NCI-H128 (cell line): ENCODE results near the gene ELAVL3.
"Not testable (repeated sequence)": the region's sequence is repeated elsewhere in the genome, so short reads cannot be mapped to it uniquely, and the experiment has no call there.

Source experiments
- DNase-seq: peaks from one replicate; lab custom pipeline; 2025; ENCODE audit not compliant: unreplicated experiment; lab: John Stamatoyannopoulos, UW

The ELAVL3 gene

DNA sequence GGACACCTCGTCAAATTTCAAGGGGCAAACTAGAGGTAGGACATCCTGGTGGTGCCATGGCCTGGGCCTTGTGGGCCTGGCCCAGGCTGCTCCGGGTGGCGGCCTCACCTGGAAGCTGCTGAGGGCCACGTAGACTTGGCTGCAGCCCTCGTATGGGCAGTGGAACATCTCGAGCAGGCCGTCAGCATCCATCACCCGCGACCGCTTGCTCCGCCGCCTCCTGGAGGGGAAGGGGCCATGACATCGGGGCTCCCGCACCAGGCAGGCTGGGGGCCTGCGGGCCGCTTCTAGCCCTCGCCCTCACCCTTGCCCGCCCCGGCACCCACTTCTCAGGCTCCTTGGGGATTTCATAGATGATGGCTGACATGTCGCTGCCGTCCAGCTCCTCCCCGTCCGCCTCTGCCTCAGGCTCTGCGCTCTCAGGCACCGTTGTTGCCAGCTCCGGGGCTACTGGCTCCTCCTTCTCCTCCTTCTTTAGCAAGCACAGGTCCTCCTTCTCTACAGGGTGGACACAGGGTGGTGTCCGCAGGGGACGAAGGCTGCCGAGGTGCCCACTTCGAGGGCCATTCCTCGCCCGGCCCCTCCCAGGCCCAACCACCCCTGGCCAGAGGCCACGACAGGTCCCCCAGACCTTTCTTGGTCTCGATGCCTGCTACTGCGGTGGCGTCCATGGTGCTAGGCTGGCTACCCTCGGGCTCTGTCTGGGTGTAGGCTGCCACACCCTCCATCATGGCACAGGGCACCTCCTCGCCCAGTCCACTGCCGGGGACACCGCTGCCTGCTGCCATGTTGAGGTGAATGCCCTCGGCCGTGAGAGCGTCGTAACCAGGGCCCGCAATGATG lies 6.0 kb upstream of the ELAVL3 start:
- DNase-seq = no peak

DNA sequence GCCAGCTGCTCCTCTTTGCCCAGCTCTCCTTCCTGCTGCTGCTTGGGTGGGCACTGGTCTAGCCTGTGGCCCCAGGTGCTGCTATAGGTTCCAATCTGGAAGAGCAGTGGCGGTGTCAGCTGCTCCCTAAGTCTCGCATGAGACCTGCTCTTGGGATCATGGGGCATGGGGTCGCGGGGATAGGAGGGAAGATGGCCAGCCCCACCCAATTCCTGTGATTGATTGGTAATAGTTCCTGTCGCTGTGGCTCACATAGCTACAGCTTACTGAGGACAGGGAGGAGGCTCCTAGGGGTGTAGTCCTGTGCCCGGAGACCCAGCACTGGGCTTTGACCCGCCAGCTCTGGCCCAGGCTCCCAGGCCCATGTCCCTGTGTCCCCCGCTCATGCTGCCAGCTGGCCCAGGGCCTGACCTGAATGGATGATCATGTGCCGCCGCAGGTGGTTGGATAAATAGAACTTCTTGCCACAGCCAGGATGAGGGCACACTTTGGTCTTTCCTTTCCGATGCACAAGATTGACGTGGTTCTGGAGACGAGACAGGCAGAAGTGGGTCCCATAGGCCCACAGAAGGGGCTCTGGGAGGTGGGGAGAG lies 4.5 kb upstream of the ELAVL3 start:
- no peak for DNase-seq

DNA sequence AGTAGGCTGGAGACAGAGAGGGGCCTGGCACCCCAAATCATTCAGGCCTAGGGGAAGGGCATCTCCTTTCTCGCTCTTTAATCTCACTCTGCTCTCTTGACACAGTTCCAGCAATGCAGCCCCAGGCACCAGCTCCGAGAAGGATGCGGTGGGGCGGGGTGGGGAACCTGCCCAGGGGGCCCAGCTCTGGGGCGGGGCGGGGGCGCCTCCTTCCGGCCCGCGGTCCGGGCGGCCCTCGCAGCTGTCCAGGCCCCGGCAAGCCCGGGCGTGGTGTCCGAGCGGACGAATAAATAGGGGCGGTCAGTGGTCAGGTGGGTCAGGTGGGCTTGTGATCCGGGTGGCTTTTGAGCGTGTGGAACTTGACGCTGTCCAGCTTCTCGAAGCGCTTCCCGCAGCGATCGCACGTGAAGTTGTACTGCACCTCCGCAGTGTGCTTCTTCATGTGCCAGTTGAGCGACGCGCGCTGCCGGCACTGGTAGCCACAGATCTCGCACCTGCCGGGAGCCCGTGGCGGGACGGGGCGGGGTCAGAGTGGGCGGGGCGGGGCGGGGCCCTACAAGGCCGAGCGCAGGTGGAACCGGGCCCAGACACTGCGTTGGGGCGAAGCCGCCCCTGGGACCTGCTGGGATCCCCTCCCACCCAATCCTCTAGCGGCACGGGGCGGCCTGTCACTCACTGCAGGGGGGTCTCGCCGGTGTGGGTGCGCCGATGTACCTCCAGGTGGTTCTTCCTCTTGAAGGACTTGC lies 2.7 kb upstream of the ELAVL3 start:
- DNase-seq = no peak

DNA sequence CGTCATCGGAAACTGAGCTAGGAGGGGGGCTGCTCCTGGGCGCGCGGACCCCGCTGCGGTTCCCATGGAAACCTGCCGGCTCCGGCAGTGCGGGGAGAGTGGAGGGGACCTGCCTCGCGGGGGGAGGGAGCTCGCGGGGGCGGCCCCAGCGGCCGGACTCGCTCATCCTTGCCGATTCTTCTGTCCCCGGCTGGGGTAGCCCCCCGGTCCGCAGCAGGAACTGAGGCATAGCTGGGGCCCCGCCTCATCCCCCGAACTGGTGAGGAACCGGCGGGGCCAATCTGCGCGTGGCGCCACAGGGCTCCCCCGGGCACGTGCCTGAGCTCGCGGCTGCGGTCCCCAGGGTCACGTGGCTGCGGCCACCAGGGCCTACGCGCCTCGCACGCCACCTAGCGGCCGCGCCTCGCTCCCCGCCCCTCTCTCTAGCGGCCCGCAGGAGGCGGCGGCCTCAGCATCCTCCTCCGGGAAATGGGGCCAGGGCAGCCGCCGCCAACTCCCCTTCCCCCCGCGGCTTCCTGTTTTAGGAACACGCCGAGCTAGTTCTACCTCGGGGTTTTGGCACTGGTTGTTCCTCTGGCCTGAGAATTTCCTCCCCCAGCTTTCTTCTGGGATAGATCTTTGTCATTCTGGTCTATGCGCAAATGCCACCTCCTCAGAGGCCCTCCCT lies 1.7 kb upstream of the ELAVL3 start:
- peak; percentile 56 for DNase-seq

DNA sequence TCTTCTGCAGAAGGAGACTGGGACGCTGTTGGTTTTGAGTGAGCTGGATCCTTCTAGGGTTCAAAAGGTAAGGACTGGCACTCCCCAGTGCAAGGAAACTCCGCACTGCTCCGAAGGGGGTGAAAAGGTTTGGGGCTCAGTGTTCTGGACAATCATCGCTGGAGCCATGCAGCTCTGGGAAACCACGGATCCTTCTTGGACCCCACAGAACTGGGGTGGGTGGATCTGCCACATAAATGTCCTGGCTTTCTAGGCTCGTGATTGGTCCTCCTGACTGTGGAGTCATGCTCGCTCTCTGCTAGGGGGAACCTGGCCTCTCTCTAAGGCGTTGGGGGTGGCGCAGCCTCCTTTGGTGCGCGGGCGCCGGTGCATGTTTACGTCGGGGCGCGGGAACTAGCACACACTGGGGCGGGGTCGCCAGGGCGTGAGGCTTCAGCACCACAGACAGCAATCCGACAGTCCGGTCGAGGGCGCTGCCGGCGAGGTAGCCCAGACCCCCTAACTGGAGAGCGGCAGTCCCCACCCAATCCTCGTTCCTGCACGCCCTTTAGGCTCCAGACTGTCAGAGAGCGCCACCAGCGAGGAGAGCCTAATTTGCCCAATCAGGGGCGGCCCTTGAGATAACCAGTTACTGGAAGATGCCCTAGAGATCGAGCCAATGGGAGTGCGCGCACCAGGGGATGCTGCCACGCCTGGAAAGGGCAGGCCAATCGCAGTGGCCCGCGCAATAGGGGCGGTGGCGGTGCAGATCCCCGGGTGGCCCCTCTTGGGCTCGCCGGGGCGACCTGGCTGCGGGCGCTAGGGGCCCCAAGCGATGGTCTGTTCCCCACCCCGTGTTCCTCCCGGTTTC lies 913 bp upstream of the ELAVL3 start:
- peak; percentile 92 for DNase-seq

DNA sequence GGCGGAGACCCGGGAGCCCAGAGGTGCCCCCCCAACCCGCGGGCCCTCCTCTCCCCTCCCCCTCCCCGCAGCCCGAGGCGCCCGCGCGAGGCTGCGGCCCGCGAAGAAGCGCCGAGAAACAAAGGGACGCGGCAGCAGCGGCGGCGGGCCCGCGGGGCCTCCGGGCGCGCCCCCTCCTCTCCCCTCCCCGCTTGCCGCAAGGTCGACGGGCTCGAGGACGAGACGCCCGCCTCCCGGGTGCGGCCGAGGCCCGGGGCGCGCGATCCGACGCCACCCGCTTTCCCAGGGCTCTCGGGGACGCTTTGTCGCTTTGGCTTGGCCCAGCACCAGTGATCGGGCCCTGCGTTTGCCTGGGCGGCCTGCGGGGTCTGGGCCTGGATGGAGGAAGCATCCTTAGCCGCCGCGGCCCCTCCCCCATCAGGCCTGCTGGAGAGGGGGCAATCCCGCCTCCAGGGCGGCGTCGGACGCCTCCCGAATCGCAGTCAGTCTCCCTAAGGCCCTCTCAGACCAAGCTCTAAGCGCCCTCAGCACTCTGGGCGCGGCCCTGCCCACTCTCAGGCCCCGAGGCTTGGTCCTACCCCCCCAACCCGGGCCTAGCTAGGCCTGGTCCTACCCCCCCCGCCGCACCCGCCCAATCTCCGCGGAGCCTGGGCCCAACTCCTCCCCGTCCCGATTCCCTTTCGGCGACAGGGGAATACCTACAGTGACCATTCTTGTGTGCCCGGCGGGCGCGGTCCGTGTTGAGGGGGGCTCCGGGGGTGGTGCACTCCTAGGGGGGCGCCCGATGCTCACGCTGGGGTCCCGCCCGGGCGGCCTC lies 740 bp downstream of the ELAVL3 start:
- DNase-seq = no peak

DNA sequence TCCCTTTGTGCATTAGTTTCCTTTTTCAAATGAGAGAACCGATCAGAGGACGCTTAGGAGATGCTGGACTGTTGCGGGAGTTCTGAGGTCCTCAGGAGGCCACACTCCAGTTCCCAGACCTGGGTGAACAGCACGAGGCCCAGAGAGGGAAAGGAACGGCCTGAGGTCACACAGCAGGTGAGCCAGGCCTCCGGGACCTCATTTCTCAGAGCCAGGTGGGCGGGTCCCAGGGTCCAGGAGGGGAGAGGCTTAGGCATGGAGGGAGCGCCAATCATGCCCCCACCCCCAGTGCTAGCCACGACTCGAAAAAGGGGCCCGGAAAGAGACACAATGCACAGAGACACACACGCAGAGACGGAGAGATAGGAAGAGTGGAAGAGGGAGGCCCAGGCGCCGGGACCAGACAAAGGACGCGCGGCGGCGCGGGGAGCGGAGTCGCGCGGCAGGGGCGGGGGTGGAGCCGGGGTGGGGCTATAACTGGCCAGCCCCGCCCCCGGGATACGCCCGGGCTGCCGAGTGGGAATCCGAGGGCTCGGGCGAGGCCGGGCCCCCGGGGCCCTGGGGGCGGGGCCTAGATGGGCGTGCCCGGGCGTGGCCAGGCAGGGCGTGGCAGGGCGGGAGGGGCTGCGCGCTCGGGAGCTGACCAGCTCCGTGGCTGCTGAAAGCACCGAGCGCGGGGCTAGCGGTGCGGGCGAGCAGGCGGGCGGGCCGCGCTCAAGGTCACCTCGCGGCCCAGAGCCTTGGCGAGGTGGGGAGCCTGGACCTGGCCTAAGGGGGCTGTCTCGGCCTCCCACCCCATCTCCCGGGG lies 1.6 kb downstream of the ELAVL3 start:
- peak; percentile 62 for DNase-seq

DNA sequence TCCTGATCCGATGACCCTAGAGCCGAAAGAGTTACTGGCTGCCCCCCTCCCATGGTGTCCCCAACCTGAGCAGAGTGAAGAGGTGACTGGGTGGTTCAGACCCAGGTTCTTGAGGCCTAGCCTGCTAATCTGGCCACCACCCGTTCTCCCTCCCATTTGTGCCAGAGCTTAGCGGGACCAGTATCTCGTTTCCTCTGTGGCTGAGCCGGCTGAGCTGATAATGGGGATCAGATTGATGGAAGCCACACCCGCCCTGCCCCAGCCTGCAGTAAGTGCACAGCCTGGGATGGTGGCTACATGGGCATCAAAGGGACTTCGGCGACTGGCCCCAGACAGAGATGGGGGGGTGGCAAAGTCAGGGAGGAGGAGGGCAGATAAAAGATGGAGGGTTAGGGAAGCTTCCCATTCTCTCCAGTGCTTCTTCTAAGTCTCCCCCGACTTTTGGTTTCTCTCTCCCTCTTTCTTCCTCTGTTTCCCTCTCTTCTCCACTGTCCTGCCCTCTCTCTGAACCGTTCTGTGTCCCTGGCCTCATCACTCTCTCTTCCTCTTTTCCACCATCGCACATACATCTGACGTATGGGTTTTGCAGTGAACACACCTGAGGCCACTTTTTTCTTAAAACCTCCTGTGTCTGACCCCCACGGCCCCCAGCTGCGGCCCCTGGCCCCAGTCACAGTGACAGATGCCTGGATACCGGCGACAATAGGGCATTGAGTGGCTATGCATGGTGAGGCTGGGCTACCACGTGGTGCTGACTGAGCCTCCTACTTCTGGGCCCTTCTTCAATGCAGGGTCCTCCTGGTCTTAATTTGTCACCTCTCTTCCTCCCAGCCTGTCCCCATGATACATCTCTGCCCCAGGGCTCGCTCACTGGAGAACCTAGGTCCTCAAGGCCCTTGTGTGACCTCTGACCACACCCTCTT lies 2.4 kb downstream of the ELAVL3 start:
- DNase-seq = no peak

DNA sequence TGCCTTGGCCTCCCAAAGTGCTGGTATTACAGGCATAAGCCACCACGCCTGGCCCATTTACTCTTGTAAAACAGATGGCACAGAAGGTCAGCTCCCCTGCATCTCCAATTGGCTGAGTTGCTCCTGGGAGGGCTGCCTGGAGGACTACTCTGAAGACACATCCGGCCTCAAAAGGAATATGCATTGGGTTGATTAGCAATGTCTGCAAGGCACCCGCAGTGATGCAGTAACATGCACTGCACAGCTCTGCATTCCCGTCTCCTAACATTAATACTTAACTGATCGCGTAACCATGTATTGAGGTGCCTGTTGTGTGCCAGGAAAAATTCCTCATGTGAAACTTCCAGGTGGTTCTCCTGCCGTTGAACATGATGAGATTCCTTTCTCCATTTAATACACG lies 5.0 kb downstream of the ELAVL3 start:
- no peak for DNase-seq

DNA sequence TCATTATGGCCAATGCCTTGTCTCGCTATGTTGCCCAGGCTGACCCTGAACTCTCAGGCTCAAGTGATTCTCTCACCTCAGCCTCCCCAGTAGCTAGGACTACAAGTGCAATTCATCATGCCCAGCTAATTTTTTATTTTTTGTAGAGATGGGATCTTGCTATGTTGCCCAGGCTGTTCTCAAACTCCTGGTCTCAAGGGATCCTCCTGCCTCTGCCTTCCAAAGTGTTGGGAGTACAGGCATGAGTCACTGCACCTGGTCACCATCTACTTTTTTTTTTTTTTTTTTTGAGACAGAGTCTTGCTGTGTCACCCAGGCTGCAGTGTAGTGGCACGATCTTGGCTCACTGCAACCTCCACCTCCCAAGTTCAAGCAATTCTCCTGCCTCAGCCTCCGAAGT lies 5.5 kb downstream of the ELAVL3 start:
- not testable (repeated sequence) for DNase-seq

DNA sequence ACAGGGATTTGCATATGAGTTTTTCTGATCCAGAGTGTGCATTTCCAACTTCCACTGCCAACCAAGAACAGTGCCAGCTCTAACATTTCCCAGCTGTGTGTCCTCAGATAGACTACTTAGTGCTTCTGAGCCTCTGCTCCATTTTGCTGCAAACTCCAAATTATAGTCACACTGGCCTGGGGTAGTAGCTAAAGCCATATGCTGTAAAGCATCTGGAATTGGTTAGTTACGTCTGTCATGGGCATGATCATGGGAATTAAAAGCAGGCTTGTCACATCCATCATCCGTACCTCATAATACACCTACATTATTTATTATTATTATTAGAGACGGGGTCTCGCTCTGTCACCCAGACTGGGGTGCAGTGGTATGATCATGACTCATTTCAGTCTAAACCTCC lies 7.1 kb downstream of the ELAVL3 start:
- DNase-seq = no peak

DNA sequence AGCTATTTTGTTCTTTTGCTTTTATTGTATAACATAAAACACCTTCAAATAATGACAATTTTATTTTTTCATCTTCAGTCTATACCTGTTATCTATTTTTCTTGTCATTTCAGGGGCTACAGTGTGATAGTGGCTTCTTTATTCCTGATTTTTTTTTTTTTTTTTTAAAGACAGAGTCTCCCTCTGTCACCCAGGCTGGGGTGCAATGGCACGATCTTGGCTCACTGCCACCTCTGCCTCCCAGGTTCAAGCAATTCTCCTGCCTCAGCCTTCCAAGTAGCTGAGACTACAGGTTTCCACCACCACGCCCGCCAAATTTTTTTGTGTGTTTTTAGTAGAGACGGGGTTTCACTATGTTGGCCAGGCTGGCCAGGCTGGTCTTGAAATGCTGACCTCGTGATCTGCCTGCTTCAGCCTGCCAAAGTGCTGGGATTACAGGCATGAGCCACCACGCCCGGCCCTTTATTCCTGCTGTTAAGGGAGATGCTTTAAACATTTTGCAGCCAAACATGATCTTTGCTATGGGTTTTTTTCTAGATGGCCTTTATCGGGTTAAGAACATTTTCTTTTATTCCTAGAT lies 12.5 kb downstream of the ELAVL3 start:
- DNase-seq = not testable (repeated sequence)

DNA sequence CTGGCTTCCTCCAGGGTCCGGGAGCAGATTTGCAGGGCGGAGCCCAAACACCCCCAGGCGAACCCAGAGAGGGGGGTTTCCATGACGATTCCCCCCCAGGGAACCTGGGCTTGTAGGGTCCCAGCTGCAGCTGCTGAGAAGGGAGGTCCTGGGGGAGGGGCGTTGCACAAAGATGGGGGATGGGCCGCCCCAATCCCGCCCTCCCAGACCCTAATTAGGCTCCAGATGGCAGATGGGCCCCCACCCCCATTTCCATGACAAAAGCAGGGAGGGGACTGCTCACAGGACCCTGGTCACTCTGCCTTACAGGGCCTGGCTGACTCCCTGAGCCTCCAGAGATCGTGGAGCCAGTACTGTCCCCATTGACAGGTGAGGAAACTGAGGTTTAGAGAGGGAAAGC lies 15.2 kb downstream of the ELAVL3 start:
- no peak for DNase-seq

DNA sequence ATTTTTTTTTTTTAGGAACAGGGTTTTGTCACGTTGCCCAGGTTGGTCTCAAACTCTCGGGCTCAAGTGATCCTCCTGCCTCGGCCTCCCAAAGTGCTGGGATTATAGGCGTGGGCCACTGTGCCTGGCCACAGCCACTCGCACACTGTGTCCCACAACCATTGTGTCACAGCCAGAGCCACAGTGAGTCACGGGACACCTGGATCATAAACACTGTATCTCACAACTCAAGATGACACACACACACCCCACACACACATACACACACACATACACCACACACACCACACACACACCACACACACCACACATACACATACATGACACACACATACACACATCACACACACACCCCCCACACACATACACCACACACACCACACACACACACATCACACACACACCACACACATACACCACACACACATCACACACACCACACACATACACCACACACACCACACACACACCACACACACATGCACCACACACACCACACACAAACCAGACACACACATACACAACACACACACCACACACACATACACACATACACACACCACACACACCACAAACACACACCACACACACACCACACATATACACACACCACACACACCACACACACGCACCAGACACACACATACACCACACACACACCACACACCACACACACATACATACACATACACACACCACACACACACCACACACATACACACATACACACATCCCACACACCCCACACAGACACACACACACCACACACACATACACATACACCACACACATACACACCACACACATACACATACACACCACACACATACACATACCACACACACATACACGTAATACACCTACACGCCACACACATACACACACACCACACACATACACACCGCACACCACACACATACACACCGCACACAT lies 16.2 kb downstream of the ELAVL3 start:
- DNase-seq = no peak

DNA sequence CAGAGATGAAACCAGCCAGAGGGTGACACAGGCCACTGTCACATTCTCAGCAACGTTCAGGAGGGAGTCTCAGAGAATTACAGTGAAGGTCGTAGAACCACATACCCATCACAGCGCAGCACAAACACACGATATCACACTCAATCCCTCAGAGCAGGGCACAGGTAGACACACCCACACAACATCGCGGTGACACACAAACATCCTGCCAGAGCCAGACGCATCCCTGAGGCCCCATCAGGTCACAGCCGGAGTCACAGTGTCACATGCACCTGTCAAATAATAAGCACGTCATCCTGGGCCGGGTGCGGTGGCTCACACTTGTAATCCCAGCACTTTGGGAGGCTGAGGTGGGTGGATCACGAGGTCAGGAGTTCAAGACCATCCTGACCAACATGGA lies 17.5 kb downstream of the ELAVL3 start:
- DNase-seq = no peak

DNA sequence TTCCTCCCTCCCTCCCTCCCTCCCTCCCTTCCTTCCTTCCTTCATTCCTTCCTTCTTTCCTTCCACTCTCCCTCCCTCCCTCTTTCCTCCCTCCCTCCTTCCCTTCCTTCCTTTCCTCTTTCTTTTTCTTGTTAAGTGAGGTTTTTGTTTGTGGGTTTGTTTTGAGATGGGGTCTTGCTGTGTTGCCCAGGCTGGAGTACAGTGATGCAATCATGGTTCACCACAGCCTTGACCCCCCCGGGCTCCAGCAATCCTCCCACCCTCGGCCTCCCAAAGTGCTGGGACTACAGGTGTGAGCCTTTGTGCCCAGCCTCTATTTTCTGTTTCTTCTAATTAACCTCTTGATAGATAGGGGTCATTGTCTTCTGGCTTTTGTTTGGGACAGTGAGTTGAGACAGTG lies 19.4 kb downstream of the ELAVL3 start:
- no peak for DNase-seq
